K562 (cell line): ENCODE data around the gene VPS45.

ENCODE experiments used
- ARID2 ChIP-seq: fragments of 450-650 bp; IDR thresholded peaks from 2 replicates; pipeline ENCODE4 v1.6.1; 2017; ENCODE audit warnings: antibody characterized with exemption, mild to moderate bottlenecking
- CBFB ChIP-seq: sonication (generic); formaldehyde crosslinking; IDR thresholded peaks from 2 replicates; pipeline ENCODE4 v1.4.0; 2020; ENCODE audit warnings: mild to moderate bottlenecking, missing genetic modification reagents
- CTCF ChIP-seq, 3 experiments: IDR thresholded peaks in 2 of 3; conservative IDR thresholded peaks in 1 of 3; 2 replicates each; pipeline ENCODE4 v1.5.1; 2011 to 2012; ENCODE audit warnings: low read length in 3 of 3, mild to moderate bottlenecking in 3 of 3, control low read depth in 2 of 3, improper control_type of control experiment in 1 of 3, inconsistent platforms in 1 of 3, low read depth in 1 of 3, mixed read lengths in 1 of 3, moderate library complexity in 1 of 3; ENCODE audit not compliant: insufficient read depth in 2 of 3
- EP300 ChIP-seq: IDR thresholded peaks from 2 replicates; pipeline ENCODE4 v1.6.1; 2012; ENCODE audit warnings: low read length, improper control_type of control experiment
- NR2F6 ChIP-seq: fragments of 450-650 bp; formaldehyde crosslinking; IDR thresholded peaks from 2 replicates; pipeline ENCODE4 v1.4.0; 2020; ENCODE audit warnings: mild to moderate bottlenecking
- POLR2A ChIP-seq: fragments of 450-650 bp; conservative IDR thresholded peaks from 2 replicates; pipeline ENCODE4 v1.6.1; 2016
- POLR2AphosphoS5 ChIP-seq: IDR thresholded peaks from 2 replicates; pipeline ENCODE4 v1.6.1; 2011; ENCODE audit warnings: mild to moderate bottlenecking, low read depth, low read length, moderate library complexity; ENCODE audit not compliant: control insufficient read depth, insufficient read depth
- SREBF2 ChIP-seq: sonication (generic); formaldehyde crosslinking; IDR thresholded peaks from 2 replicates; pipeline ENCODE4 v1.4.0; 2020; ENCODE audit warnings: mild to moderate bottlenecking, missing genetic modification reagents
- SRF ChIP-seq, 2 experiments: fragments of 250-450, 450-650 bp in 1 of 2; sonication (Bioruptor Pico) in 1 of 2; sonication (generic) in 1 of 2; formaldehyde crosslinking; IDR thresholded peaks; 2 replicates each; pipeline versions ENCODE4 v1.5.0 to v1.5.1; 2020 to 2022; ENCODE audit warnings: mild to moderate bottlenecking in 1 of 2, missing genetic modification reagents in 1 of 2
- TRIM24 ChIP-seq, 2 experiments: fragments of 450-650 bp; IDR thresholded peaks; 2 replicates each; pipeline ENCODE4 v1.6.1; 2016
- TF ChIP-seq, protein P1 (sequence below): fragments of 450-650 bp; formaldehyde crosslinking; IDR thresholded peaks from 2 replicates; pipeline ENCODE4 v1.4.0; 2022; ENCODE audit warnings: missing genetic modification characterization

DNA sequence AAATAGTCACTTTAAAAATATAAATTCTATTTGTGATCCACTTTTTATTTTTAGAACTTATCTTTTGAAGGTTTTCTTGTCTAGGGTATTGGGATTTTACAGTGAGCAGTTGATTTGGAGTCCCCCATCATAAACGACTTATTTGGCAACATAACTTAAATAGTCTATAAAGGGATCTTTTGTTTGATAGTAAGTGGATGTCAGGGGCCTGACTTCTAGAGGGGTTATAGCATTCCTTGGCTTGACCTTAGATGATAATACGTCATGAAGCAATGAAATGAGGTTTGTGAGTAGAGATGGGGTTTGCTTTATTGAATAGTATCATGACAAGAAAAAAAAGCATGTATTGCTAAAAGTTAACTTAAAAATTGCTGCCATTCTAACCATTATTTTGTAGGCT lies 17.8 kb downstream of the VPS45 start:
- TF ChIP-seq, protein P1, sequence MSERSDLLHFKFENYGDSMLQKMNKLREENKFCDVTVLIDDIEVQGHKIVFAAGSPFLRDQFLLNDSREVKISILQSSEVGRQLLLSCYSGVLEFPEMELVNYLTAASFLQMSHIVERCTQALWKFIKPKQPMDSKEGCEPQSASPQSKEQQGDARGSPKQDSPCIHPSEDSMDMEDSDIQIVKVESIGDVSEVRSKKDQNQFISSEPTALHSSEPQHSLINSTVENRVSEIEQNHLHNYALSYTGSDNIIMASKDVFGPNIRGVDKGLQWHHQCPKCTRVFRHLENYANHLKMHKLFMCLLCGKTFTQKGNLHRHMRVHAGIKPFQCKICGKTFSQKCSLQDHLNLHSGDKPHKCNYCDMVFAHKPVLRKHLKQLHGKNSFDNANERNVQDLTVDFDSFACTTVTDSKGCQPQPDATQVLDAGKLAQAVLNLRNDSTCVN (CRISPR knock-in tag) = no peak
- TF ChIP-seq SRF (CRISPR knock-in tag; IDR thresholded peaks at IDR 0.05) (no peak), EP300 (no peak), NR2F6 (CRISPR knock-in tag) (no peak), CBFB (no peak), POLR2AphosphoS5 (no peak), ARID2 (no peak), SREBF2 (CRISPR knock-in tag) (no peak), CTCF (IDR thresholded peaks at IDR 0.05 in 2 of 3, conservative IDR thresholded peaks at IDR 0.05 in 1 of 3; ENCODE audit: insufficient read depth in 2 of 3, low read depth in 1 of 3, low read length in 3 of 3) (no peak), POLR2A (no peak), TRIM24 (IDR thresholded peaks at IDR 0.05) (no peak)
